Activated naive CD4-positive, alpha-beta T cell treated with anti-CD3 and anti-CD28 coated beads for 36 hours (primary cell): ENCODE results near the gene SLC26A6. TPM values are rescaled to one million over a fixed set of nuclear protein-coding genes. Genes with fewer than 3 reads are reported as not detected.

Experiments used
- CTCF ChIA-PET: fragments of 350-600 bp; sonication (Branson Sonifier 250); formaldehyde crosslinking; loops from one replicate; lab custom pipeline; 2021; ENCODE audit warnings: antibody characterized with exemption; lab: Charles Lee
- DNase-seq: peaks from one replicate; pipeline ENCODE4 v3.0.0-alpha.2; 2020
- H3K27ac Mint-ChIP-seq: one replicate; pipeline ENCODE4 v1.8.0; 2021; ENCODE audit warnings: mild to moderate bottlenecking, mixed read lengths
- H3K27me3 Mint-ChIP-seq: one replicate; pipeline ENCODE4 v1.8.0; 2021; ENCODE audit warnings: low read depth, mixed read lengths
- H3K36me3 Mint-ChIP-seq: one replicate; pipeline ENCODE4 v1.8.0; 2021; ENCODE audit warnings: low read depth, mixed read lengths
- H3K4me1 Mint-ChIP-seq: one replicate; pipeline ENCODE4 v1.8.0; 2021; ENCODE audit warnings: low read depth, mixed read lengths
- H3K4me3 Mint-ChIP-seq: one replicate; pipeline ENCODE4 v1.8.0; 2021; ENCODE audit warnings: mild to moderate bottlenecking, moderate library complexity, mixed read lengths
- H3K9me3 Mint-ChIP-seq: one replicate; pipeline ENCODE4 v1.8.0; 2021; ENCODE audit warnings: mixed read lengths
- intact Hi-C: fragments of 100-400 bp; cut with micrococcal nuclease; formaldehyde crosslinking; loops from one replicate; pipeline ENCODE4 v1.15.1; 2023
- total RNA-seq, 2 experiments: library from RNA; stranded (reverse); gene quantifications; one replicate each; pipeline ENCODE4 v1.2.3, GENCODE V29; 2021

The SLC26A6 gene
- 10 to 100 TPM; 24.3 to 24.7 TPM for total RNA-seq

GRCh38 chr3:48635222-48636021 lies at the start of gene SLC26A6:
Gene SLC26A6, minus strand, starts transcription at chr3:48635461. Its CDS starts 68 bp downstream, at chr3:48635393.
- intact Hi-C loops: loop anchor here (1.0 to 10.0 kb wide), 6 partner anchors 21 to 191 kb away; partner anchors contain the start of genes ATRIP, CCDC51, NCKIPSD and TMA7
- no peaks in the 10 kb centered on the region for H3K9me3 Mint-ChIP-seq
- H3K36me3 Mint-ChIP-seq: peaks cover 3% of the 10 kb centered on the region
- peaks cover 18% of the 10 kb centered on the region for H3K4me1 Mint-ChIP-seq
- peak within 1 kb of the TSS; percentile 89 for H3K4me3 Mint-ChIP-seq
- CTCF ChIA-PET: interaction anchor here (0.6 to 3.9 kb wide), 16 partner anchors 12 to 1709 kb away, joined by 3 to 22 read pairs (median 4); partner anchors contain the start of genes PRKAR2A and UQCRC1
- peak within 1 kb of the TSS; percentile 69 for H3K27ac Mint-ChIP-seq
- DNase-seq: peak; percentile 97
- no peaks in the 10 kb centered on the region for H3K27me3 Mint-ChIP-seq

- Mint-ChIP-seq H3K9me3 (no peaks in the 10 kb centered on the region), H3K4me3 (peak overlapping the region; percentile 83), H3K4me1 (peaks cover 31% of the 10 kb centered on the region), H3K36me3 (peaks cover 17% of the 10 kb centered on the region), H3K27me3 (no peaks in the 10 kb centered on the region), H3K27ac (peak overlapping the region; percentile 72)
- intact Hi-C loops: loop anchor here (1.0 to 2.0 kb wide), 6 partner anchors 23 to 126 kb away; partner anchors contain the start of genes IP6K2, SLC26A6 and UQCRC1
- no peak for DNase-seq
- CTCF ChIA-PET: interaction anchor here (0.6 to 1.3 kb wide), 5 partner anchors 12 to 128 kb away, joined by 3 to 7 read pairs (median 3); partner anchors contain the start of gene PFKFB4
Observed at GRCh38 chr3:48684480-48685143, 49.4 kb upstream of the SLC26A6 start.

GRCh38 chr3:48684054-48684349 lies 48.7 kb upstream of the SLC26A6 start:
- Mint-ChIP-seq H3K4me1 (peaks cover 31% of the 10 kb centered on the region), H3K27me3 (no peaks in the 10 kb centered on the region), H3K4me3 (peak overlapping the region; percentile 32), H3K9me3 (no peaks in the 10 kb centered on the region), H3K27ac (no peak overlapping the region), H3K36me3 (peaks cover 18% of the 10 kb centered on the region)
- CTCF ChIA-PET: interaction anchor here (0.5 to 1.3 kb wide), 3 partner anchors 24 to 450 kb away, joined by 3 to 7 read pairs (median 3); partner anchors contain the start of gene PFKFB4
- intact Hi-C loops: loop anchor here (2.0 kb wide), 3 partner anchors 49 to 125 kb away; partner anchors contain the start of genes SLC26A6 and UQCRC1
- no peak for DNase-seq

- Mint-ChIP-seq H3K9me3 (no peaks in the 10 kb centered on the region), H3K27ac (no peak overlapping the region), H3K36me3 (peaks cover 22% of the 10 kb centered on the region), H3K4me1 (peaks cover 31% of the 10 kb centered on the region), H3K4me3 (no peak overlapping the region), H3K27me3 (no peaks in the 10 kb centered on the region)
- intact Hi-C loops: no loop called here
- no peak for DNase-seq
- CTCF ChIA-PET: no interaction called here
Observed at GRCh38 chr3:48682786-48683185, 47.5 kb upstream of the SLC26A6 start.

- H3K4me1 Mint-ChIP-seq: peaks cover 31% of the 10 kb centered on the region
- CTCF ChIA-PET: no interaction called here
- no peak for DNase-seq
- H3K27ac Mint-ChIP-seq: no peak overlapping the region
- intact Hi-C loops: no loop called here
- peaks cover 25% of the 10 kb centered on the region for H3K36me3 Mint-ChIP-seq
- no peak overlapping the region for H3K4me3 Mint-ChIP-seq
- no peaks in the 10 kb centered on the region for H3K27me3 Mint-ChIP-seq
- no peaks in the 10 kb centered on the region for H3K9me3 Mint-ChIP-seq
Observed at GRCh38 chr3:48681974-48682610, 46.8 kb upstream of the SLC26A6 start.

GRCh38 chr3:48681541-48681880 lies 46.2 kb upstream of the SLC26A6 start:
- Mint-ChIP-seq H3K4me1 (peaks cover 29% of the 10 kb centered on the region), H3K27me3 (no peaks in the 10 kb centered on the region), H3K36me3 (peaks cover 25% of the 10 kb centered on the region), H3K9me3 (no peaks in the 10 kb centered on the region), H3K4me3 (no peak overlapping the region), H3K27ac (no peak overlapping the region)
- intact Hi-C loops: no loop called here
- CTCF ChIA-PET: interaction anchor here (0.6 to 0.7 kb wide), 2 partner anchors 300 to 441 kb away, joined by 3 read pairs; no protein-coding TSS in a partner anchor
- DNase-seq: no peak

- intact Hi-C loops: no loop called here
- DNase-seq: no peak
- Mint-ChIP-seq H3K36me3 (peaks cover 25% of the 10 kb centered on the region), H3K27me3 (no peaks in the 10 kb centered on the region), H3K9me3 (no peaks in the 10 kb centered on the region), H3K4me1 (peaks cover 26% of the 10 kb centered on the region), H3K4me3 (no peak overlapping the region), H3K27ac (peak overlapping the region; percentile 26)
- CTCF ChIA-PET: interaction anchor here (0.6 to 1.1 kb wide), 3 partner anchors 17 to 441 kb away, joined by 3 read pairs; no protein-coding TSS in a partner anchor
Observed at GRCh38 chr3:48680811-48681540, 45.7 kb upstream of the SLC26A6 start.

- intact Hi-C loops: no loop called here
- Mint-ChIP-seq H3K36me3 (peaks cover 25% of the 10 kb centered on the region), H3K4me3 (no peak overlapping the region), H3K9me3 (no peaks in the 10 kb centered on the region), H3K4me1 (peaks cover 20% of the 10 kb centered on the region), H3K27ac (no peak overlapping the region), H3K27me3 (no peaks in the 10 kb centered on the region)
- DNase-seq: no peak
- CTCF ChIA-PET: interaction anchor here (1.1 kb wide), 1 partner anchor 16 kb away, joined by 3 read pairs; no protein-coding TSS in a partner anchor
Observed at GRCh38 chr3:48679411-48680391, 44.4 kb upstream of the SLC26A6 start.

- CTCF ChIA-PET: interaction anchor here (0.5 kb wide), 1 partner anchor 10 kb away, joined by 5 read pairs; no protein-coding TSS in a partner anchor
- Mint-ChIP-seq H3K4me3 (no peak overlapping the region), H3K27ac (no peak overlapping the region), H3K27me3 (no peaks in the 10 kb centered on the region), H3K36me3 (peaks cover 25% of the 10 kb centered on the region), H3K9me3 (no peaks in the 10 kb centered on the region), H3K4me1 (peaks cover 13% of the 10 kb centered on the region)
- DNase-seq: no peak
- intact Hi-C loops: no loop called here
Observed at GRCh38 chr3:48678566-48679380, 43.5 kb upstream of the SLC26A6 start.

- CTCF ChIA-PET: no interaction called here
- Mint-ChIP-seq H3K27ac (no peak overlapping the region), H3K9me3 (no peaks in the 10 kb centered on the region), H3K4me1 (peaks cover 6% of the 10 kb centered on the region), H3K27me3 (no peaks in the 10 kb centered on the region), H3K4me3 (no peak overlapping the region), H3K36me3 (peaks cover 25% of the 10 kb centered on the region)
- DNase-seq: no peak
- intact Hi-C loops: no loop called here
Observed at GRCh38 chr3:48678056-48678455, 42.8 kb upstream of the SLC26A6 start.
